Skeletal muscle tissue (tissue), 2 donors: ENCODE measurements around the gene C19orf47. TPM values are rescaled to one million over a fixed set of nuclear protein-coding genes. Genes with fewer than 3 reads are reported as not detected.

Experiments
- small RNA-seq: library from RNA; depleted of rRNA; stranded (forward); fragments of <200 nt; gene quantifications from one replicate; pipeline ENCODE3, GENCODE V24; 2014
- total RNA-seq: library from RNA; depleted of rRNA; stranded (reverse); fragments of >200 nt; gene quantifications from one replicate; pipeline ENCODE4 v1.2.3, GENCODE V29; 2014

The C19orf47 gene
- total RNA-seq, 1 donor from 2014 or later = 35.0 TPM

Small RNA genes within 50 kb of the gene (small RNA-seq; reads per million reads assigned to genes)
- gene MIR641 = 6.4 reads per million, percentile 91 among the genes with 10 or more reads in this experiment
- gene MIR6796 = not detected
- not detected for gene RF00019
- not detected for gene RNU6-945P

Other genes with a start within 250 kb of the C19orf47 start
- gene MAP3K10, start 157.0 kb downstream of the C19orf47 start, total RNA-seq = 3.1 TPM
- gene TTC9B, start 130.0 kb downstream of the C19orf47 start, total RNA-seq = not detected
- not detected for gene CCNP, start 121.7 kb downstream of the C19orf47 start, total RNA-seq
- 91.3 TPM for gene AKT2, start 63.1 kb downstream of the C19orf47 start, total RNA-seq
- 120 TPM for gene PLD3, start 298 bp upstream of the C19orf47 start, total RNA-seq
- gene HIPK4, start 41.8 kb upstream of the C19orf47 start, total RNA-seq = not detected
- gene PRX, start 65.0 kb upstream of the C19orf47 start, total RNA-seq = 8.4 TPM
- 19.8 TPM for gene SERTAD1, start 77.6 kb upstream of the C19orf47 start, total RNA-seq
- gene SERTAD3, start 95.9 kb upstream of the C19orf47 start, total RNA-seq = 52.2 TPM
- gene BLVRB, start 117.3 kb upstream of the C19orf47 start, total RNA-seq = 141 TPM
- gene SPTBN4, start 118.6 kb upstream of the C19orf47 start, total RNA-seq = 0.52 TPM
- gene SHKBP1, start 228.5 kb upstream of the C19orf47 start, total RNA-seq = 6.3 TPM